Left ventricle myocardium inferior (tissue), 1 donor: ENCODE results near the gene TBX4. TPM values are rescaled to one million over a fixed set of nuclear protein-coding genes. Genes with fewer than 3 reads are reported as not detected.

Source experiments
- DNase-seq: peaks from one replicate; pipeline ENCODE4 v3.0.0-alpha.2; 2020
- H3K27ac ChIP-seq: fragments of 200-600 bp; replicated peaks from 2 replicates; pipeline ENCODE4 v1.8.0; 2021
- H3K27me3 ChIP-seq: fragments of 200-600 bp; 2 replicates; pipeline ENCODE4 v1.8.0; 2021; ENCODE audit warnings: low read depth
- H3K36me3 ChIP-seq: fragments of 200-600 bp; 2 replicates; pipeline ENCODE4 v1.8.0; 2021
- H3K4me1 ChIP-seq: fragments of 200-600 bp; 2 replicates; pipeline ENCODE4 v1.8.0; 2021
- H3K4me3 ChIP-seq: fragments of 200-600 bp; 2 replicates; pipeline ENCODE4 v1.8.0; 2021; ENCODE audit warnings: mild to moderate bottlenecking, moderate library complexity
- H3K9me3 ChIP-seq: fragments of 200-600 bp; replicated peaks from 2 replicates; pipeline ENCODE4 v1.8.0; 2021
- CTCF ChIP-seq: fragments of 200-600 bp; IDR thresholded peaks from 2 replicates; pipeline ENCODE4 v1.8.0; 2021; ENCODE audit warnings: antibody characterized with exemption, mild to moderate bottlenecking, borderline replicate concordance
- intact Hi-C: fragments of 100-400 bp; cut with micrococcal nuclease; formaldehyde crosslinking; loops from one replicate; pipeline ENCODE4 v1.11.0; 2022
- total RNA-seq: library from RNA; stranded (reverse); fragmentation: NEBNext Ultra II Directional; extraction: Animal tissue kit (Norgen Biotek cat#: 25700); gene quantifications from one replicate; pipeline ENCODE4 v1.2.1, GENCODE V29; 2021
- donor health status: DM: no; HTN: yes; CAD: no; lungs with severe emphysema.

The TBX4 gene
- total RNA-seq, 1 donor from 2014 or later: not detected

GRCh38 chr17:61510991-61511390 is 58.8 kb downstream of the TBX4 start:
- Histone ChIP-seq H3K27me3 (peaks cover 40% of the 10 kb centered on the region), H3K4me3 (no peak overlapping the region), H3K9me3 (no peaks in the 10 kb centered on the region), H3K36me3 (no peaks in the 10 kb centered on the region), H3K4me1 (no peaks in the 10 kb centered on the region), H3K27ac (no peak overlapping the region)
- intact Hi-C loops: no loop called here
- no peak for TF ChIP-seq CTCF
- no peak for DNase-seq

GRCh38 chr17:61511480-61512182 is 59.4 kb downstream of the TBX4 start:
- Histone ChIP-seq H3K4me1 (no peaks in the 10 kb centered on the region), H3K36me3 (no peaks in the 10 kb centered on the region), H3K27ac (no peak overlapping the region), H3K9me3 (no peaks in the 10 kb centered on the region), H3K4me3 (no peak overlapping the region), H3K27me3 (peaks cover 35% of the 10 kb centered on the region)
- intact Hi-C loops: no loop called here
- no peak for TF ChIP-seq CTCF
- DNase-seq: no peak

- Histone ChIP-seq H3K36me3 (no peaks in the 10 kb centered on the region), H3K4me3 (no peak overlapping the region), H3K9me3 (no peaks in the 10 kb centered on the region), H3K27me3 (peaks cover 26% of the 10 kb centered on the region), H3K4me1 (no peaks in the 10 kb centered on the region), H3K27ac (no peak overlapping the region)
- intact Hi-C loops: no loop called here
- no peak for TF ChIP-seq CTCF
- no peak for DNase-seq
These were observed 62.3 kb downstream of the TBX4 start for GRCh38 chr17:61514491-61514890.

GRCh38 chr17:61517265-61517664 is 65.0 kb downstream of the TBX4 start:
- Histone ChIP-seq H3K4me3 (no peak overlapping the region), H3K36me3 (no peaks in the 10 kb centered on the region), H3K9me3 (no peaks in the 10 kb centered on the region), H3K27ac (no peak overlapping the region), H3K4me1 (no peaks in the 10 kb centered on the region), H3K27me3 (peaks cover 54% of the 10 kb centered on the region)
- intact Hi-C loops: no loop called here
- DNase-seq: no peak
- no peak for TF ChIP-seq CTCF

- TF ChIP-seq CTCF: no peak
These were observed 65.8 kb downstream of the TBX4 start for GRCh38 chr17:61517843-61518606.

More at GRCh38 chr17:61517843-61518606, 65.8 kb downstream of the TBX4 start:
- Histone ChIP-seq H3K36me3 (no peaks in the 10 kb centered on the region), H3K27ac (no peak overlapping the region), H3K9me3 (no peaks in the 10 kb centered on the region), H3K27me3 (peaks cover 55% of the 10 kb centered on the region), H3K4me3 (no peak overlapping the region), H3K4me1 (no peaks in the 10 kb centered on the region)
- no peak for DNase-seq
- intact Hi-C loops: no loop called here
